ENCODE data around the gene PDS5B.

The PDS5B gene

DNA sequence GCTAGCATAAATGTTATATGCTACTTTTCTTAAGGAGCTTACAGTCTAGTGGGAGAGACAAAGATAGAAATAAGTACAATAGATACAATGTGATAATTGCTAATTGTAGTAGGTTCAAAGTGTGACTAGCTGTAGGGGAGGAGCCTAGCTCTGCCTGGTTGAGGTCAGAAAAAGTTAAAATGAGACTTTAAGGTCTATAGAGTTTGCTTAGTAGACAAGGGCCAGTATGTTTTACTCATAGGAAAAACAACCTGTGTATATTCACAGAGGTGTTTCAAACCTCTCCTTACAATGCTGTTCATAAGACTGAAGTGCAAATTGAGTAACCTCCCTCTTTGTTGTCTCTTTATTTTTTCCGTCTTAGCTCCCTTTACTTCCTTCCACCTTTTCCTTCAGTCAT is 56.1 kb downstream of the PDS5B start:
- no peak for TF ChIP-seq JUND (IDR thresholded peaks at IDR 0.05; ENCODE audit: low read depth)
- DNase-seq (ENCODE audit: low read depth in 1 of 2, low spot score in 1 of 2), result no peak
- in situ Hi-C loops (cut with HindIII; ENCODE audit: low pct_unique_long_range_greater_than_20kb, low sequenced_read_pairs), result no loop called here

DNA sequence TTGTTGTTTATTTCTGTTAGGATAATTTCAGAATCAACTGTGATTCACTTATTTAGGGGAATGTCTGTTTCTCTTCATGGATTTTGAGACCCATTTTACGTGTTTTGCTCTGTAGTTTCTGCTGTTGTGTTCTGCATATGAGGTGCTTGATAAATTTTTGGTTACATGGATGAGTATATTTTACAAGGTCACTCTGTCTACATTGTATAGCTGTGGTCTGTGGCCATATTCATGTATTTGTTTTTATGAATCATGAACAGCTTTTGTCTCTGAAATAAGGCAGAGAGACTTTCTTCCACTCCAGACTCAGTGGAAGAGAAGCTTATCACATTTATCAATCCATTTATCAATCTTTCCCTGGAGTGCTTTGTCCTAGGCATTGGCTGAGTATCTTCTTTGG is 56.6 kb downstream of the PDS5B start:
- TF ChIP-seq JUND (IDR thresholded peaks at IDR 0.05; ENCODE audit: low read depth), result no peak
- in situ Hi-C loops (cut with HindIII; ENCODE audit: low pct_unique_long_range_greater_than_20kb, low sequenced_read_pairs), result no loop called here
- no peak for DNase-seq (ENCODE audit: low read depth in 1 of 2, low spot score in 1 of 2)

DNA sequence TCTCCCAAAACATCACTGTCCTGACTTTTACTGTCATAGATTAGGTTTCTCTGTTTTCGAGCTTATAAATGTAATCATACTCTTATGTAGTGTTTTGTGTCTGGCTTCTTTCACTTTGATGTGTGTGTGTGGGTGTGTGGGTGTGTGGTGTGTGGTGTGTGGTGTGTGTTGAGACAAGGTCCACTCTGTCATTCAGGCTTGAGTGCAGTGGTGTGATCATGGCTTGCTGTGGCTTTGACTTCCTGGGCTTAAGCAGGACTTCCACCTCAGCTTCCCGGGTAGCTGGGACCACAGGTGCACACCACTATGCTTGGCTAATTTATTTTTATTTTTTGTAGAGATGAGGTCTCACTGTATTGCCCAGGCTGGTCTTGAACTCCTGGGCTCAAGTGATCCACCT is 59.6 kb downstream of the PDS5B start:
- no peak for DNase-seq (ENCODE audit: low read depth in 1 of 2, low spot score in 1 of 2)
- in situ Hi-C loops (cut with HindIII; ENCODE audit: low pct_unique_long_range_greater_than_20kb, low sequenced_read_pairs), result no loop called here
- no peak for TF ChIP-seq JUND (IDR thresholded peaks at IDR 0.05; ENCODE audit: low read depth)

DNA sequence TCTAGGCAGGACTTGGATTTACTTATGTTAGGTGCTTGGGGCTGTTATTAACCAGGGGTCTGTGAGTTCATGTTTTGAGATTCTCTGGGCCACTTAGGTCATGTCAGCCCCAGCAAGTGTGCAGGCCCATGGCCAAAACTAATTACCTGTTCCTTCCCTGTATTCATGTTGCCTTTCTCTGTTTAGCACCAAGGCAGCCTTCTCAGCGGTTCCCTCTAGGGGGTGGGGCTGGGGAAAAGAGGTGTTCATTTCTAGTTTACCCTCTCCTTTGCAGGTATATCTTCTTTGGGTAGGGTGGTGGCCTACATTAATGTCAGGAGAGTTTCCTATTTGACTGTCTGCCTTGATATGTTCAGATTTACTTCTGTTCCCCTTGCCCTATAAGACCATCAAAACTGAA is 61.7 kb downstream of the PDS5B start:
- DNase-seq (ENCODE audit: low read depth in 1 of 2, low spot score in 1 of 2), result peak in 1 of 2 experiments; percentile 12
- TF ChIP-seq JUND (IDR thresholded peaks at IDR 0.05; ENCODE audit: low read depth), result no peak
- in situ Hi-C loops (cut with HindIII; ENCODE audit: low pct_unique_long_range_greater_than_20kb, low sequenced_read_pairs), result no loop called here

DNA sequence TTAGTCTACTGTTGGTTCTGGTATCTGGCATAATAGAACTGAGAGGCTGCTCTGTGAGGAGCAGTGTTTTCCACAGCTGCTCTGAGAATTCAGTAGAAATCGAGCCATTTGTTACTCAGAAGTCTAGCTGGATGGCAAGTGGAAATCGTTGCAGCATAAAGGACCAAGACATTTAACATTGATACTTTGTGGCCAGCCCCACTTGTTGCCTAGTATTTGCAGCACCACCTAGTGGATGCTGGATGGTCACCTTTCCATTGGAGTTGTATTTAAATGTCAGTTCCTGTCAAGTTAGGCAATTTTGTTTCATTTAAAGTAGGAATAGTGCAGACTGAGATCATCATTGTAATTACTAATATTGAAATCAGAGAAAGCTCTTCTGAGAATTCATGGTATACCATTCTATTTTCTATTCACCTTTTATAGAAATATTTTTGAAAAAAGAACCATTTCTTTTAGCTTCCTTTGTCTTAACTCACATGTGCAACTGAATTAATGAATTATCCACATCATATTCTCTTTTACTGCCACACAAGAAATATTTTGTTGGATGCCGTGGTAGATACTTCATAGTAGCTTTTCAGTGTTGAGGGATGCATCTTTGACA is 64.6 kb downstream of the PDS5B start:
- in situ Hi-C loops (cut with HindIII; ENCODE audit: low pct_unique_long_range_greater_than_20kb, low sequenced_read_pairs), result no loop called here
- DNase-seq (ENCODE audit: low read depth in 1 of 2, low spot score in 1 of 2), result peak in 1 of 2 experiments; percentile 68
- TF ChIP-seq JUND (IDR thresholded peaks at IDR 0.05; ENCODE audit: low read depth), result no peak

DNA sequence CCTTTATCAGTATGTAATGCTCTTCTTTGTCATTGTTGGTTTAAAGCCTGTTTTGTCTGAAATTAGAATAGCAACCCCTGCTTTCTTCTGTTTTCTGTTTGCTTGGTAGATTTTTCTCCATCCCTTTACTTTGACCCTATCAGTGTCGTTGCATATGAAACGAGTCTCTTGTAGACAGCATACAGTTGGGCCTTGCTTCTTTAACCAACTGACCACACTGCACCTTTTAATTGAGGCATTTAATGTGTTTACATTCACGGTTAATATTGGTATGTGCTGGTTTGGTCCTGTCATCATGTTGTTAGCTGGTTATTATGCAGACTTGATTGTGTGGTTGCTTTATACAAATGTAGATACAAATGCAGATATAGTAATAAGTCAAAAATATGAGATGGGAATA is 71.1 kb downstream of the PDS5B start:
- in situ Hi-C loops (cut with HindIII; ENCODE audit: low pct_unique_long_range_greater_than_20kb, low sequenced_read_pairs), result no loop called here
- TF ChIP-seq JUND (IDR thresholded peaks at IDR 0.05; ENCODE audit: low read depth), result no peak
- no peak for DNase-seq (ENCODE audit: low read depth in 1 of 2, low spot score in 1 of 2)

DNA sequence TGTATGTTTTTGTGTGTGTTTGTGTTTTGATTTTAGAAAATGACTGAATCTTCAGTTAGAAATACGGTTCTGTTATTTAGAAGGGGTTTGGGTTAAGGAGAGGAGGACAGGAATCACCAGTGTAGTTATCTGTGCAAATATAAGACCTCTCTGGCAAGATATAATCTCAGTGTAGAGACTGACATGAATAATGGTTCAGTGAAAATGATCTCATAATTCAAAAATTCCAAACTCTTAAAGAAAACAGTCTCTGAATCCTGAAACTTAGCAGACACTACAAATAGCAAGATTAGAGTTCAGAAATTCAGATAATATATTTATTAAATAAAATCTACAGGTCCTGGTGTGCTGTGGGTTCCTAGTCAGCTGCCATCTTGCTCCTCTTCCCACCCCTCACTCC is 73.5 kb downstream of the PDS5B start:
- no peak for DNase-seq (ENCODE audit: low read depth in 1 of 2, low spot score in 1 of 2)
- in situ Hi-C loops (cut with HindIII; ENCODE audit: low pct_unique_long_range_greater_than_20kb, low sequenced_read_pairs), result no loop called here
- no peak for TF ChIP-seq JUND (IDR thresholded peaks at IDR 0.05; ENCODE audit: low read depth)

DNA sequence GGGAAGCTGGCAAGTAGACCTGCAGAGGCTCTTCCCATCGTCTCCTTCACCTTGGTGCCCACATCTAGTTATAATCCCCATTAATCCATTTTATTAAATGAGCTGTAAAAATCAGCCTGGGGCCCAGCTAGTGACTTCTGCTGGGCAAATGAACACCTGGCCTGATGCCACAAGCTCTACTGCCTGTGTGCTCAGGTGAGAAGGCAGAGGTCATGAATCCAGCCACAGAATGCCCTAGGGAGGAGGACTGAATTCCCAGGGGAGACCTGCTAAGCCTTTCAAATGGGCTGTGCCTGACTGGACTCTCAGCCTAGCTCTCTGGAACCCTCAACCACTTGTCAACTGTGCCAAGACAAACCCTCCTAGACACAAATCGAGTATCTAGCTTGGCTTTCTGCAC is 74.0 kb downstream of the PDS5B start:
- in situ Hi-C loops (cut with HindIII; ENCODE audit: low pct_unique_long_range_greater_than_20kb, low sequenced_read_pairs), result no loop called here
- TF ChIP-seq JUND (IDR thresholded peaks at IDR 0.05; ENCODE audit: low read depth), result no peak
- peak in 1 of 2 experiments; percentile 92 for DNase-seq (ENCODE audit: low read depth in 1 of 2, low spot score in 1 of 2)

DNA sequence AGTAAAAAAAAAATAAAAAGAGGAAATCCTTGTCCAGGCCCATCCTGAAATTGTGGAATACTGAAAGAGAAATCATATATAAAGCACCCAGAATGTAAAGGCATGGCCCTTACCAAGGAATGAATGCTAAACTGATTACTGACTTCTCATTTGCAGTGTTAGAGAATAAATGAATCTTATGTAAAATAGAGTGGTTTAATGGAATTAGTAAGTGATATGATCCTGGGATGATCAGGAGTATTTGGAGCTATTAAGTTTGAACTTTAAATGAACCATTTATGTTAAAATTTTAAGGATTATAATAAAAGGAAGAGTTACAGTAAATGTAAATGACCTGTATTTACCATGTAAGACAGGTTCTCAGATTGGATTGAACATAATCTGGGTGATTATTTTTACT is 75.4 kb downstream of the PDS5B start:
- no peak for TF ChIP-seq JUND (IDR thresholded peaks at IDR 0.05; ENCODE audit: low read depth)
- in situ Hi-C loops (cut with HindIII; ENCODE audit: low pct_unique_long_range_greater_than_20kb, low sequenced_read_pairs), result no loop called here
- no peak for DNase-seq (ENCODE audit: low read depth in 1 of 2, low spot score in 1 of 2)

DNA sequence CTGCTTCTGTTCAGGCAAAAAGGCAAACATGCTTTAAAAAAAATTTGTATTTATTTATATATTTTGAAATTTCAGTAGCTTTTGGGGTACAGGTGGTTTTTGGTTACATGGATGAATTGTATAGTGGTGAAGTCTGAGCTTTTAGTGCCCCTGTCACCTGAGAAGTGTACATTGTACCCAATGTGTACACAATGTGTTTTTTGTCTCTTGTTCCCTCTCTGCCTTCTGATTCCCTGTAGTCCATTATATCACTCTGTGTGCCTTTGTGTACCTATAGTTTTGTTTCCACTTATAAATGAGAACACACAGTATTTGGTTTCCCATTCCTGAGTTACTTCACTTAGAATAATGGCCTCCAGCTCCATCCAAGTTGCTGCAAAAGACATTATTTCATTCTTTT is 77.4 kb downstream of the PDS5B start:
- no peak for TF ChIP-seq JUND (IDR thresholded peaks at IDR 0.05; ENCODE audit: low read depth)
- in situ Hi-C loops (cut with HindIII; ENCODE audit: low pct_unique_long_range_greater_than_20kb, low sequenced_read_pairs), result no loop called here
- no peak for DNase-seq (ENCODE audit: low read depth in 1 of 2, low spot score in 1 of 2)

DNA sequence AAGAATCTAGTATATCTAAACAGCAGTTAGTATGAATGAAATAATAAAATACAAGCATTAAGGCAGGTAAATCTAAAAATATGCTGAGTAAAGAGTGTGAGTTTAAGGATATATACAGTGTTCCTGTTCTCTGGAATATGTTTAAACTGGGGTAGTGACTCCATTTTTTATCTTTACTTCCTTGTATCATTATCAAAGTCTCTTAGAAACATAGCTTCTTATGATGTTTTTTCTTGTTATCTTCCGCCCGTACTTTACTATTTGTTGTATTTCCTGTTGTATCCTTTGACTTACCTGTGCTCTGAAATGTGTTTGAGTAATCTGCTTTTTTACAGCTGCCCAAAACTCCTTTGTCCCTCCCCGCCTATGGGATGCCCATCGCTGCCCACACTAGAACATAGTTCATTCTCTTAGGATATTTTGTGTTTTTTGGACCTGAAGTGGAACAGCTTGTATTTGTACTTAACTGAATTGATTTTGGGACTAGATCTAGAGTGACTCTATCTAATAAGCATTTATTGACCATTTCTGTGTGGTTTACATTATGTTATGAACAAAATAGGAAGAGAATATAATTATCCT is 80.8 kb downstream of the PDS5B start:
- in situ Hi-C loops (cut with HindIII; ENCODE audit: low pct_unique_long_range_greater_than_20kb, low sequenced_read_pairs), result no loop called here
- no peak for DNase-seq (ENCODE audit: low read depth in 1 of 2, low spot score in 1 of 2)

DNA sequence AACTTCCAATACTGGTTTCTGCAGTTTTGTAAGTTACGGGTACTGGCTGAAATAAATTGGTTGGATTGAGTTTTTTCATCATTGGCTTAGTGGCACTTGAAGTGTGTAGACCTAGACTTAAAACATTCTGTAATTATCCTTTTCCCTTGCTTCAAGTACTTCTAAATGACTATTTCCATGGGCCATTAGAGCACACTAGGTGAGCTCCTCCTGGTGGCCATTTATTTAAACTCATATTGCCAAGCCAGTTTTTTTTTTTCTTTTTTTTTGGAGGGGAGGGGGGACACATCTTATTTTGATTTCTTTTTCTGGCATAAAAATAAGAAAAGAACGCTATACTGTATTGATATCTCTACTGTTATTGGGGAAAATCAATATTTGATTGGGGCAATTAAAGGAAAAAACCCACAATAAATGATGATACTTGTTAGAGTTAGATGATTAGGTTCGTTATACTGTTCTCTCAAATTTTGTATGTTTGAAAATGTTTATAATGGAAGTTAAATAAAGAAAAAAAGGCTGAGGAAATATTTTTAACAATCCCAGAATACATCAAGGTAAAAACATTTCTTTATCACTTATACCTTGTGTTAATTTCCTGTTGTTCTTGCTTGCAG is 82.9 kb downstream of the PDS5B start:
- DNase-seq (ENCODE audit: low read depth in 1 of 2, low spot score in 1 of 2), result peak in 1 of 2 experiments; percentile 45
- in situ Hi-C loops (cut with HindIII; ENCODE audit: low pct_unique_long_range_greater_than_20kb, low sequenced_read_pairs), result no loop called here
- TF ChIP-seq JUND (IDR thresholded peaks at IDR 0.05; ENCODE audit: low read depth), result no peak

More for the DNA sequence above, 80.8 kb downstream of the PDS5B start:
- no peak for TF ChIP-seq JUND (IDR thresholded peaks at IDR 0.05; ENCODE audit: low read depth)

DNA sequence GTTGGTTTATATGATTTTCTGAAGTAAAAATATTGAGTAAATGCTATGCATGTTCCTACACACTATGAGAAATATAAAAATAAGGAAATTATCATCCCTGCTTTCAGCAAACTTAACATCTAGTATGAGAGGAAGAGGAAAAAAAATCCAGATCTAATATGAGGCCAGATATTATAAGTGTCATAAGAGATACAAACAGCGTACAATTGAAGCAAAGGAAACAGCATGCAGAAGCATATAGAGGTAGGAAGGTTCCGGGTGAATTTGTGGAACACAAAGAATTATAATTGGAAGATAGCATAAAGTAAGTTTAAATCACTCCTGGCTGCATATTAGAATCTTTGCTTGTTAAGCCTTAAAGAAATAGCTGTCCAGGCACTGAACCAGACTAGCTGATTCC is 88.3 kb downstream of the PDS5B start:
- TF ChIP-seq JUND (IDR thresholded peaks at IDR 0.05; ENCODE audit: low read depth), result no peak
- no peak for DNase-seq (ENCODE audit: low read depth in 1 of 2, low spot score in 1 of 2)
- in situ Hi-C loops (cut with HindIII; ENCODE audit: low pct_unique_long_range_greater_than_20kb, low sequenced_read_pairs), result no loop called here
